GM19455 (cell line): ENCODE results near the gene TP53I13.

Experiments
- ATAC-seq: cut with Tn5 transposase; IDR thresholded peaks from one replicate; pipeline ENCODE4 v1.9.1; 2021; ENCODE audit not compliant: unreplicated experiment

TP53I13 gene

GRCh38 chr17:29592850-29593551 is 24.5 kb downstream of the TP53I13 start, which contains the start of gene ANKRD13B:
Gene ANKRD13B, plus strand, starts transcription at chr17:29593132. Its CDS starts 490 bp downstream, at chr17:29593622.
- ATAC-seq = no peak

- no peak for ATAC-seq
These were observed 25.4 kb downstream of the TP53I13 start for GRCh38 chr17:29593591-29594518.

GRCh38 chr17:29594519-29595090 is 26.1 kb downstream of the TP53I13 start:
- no peak for ATAC-seq

GRCh38 chr17:29595107-29595942 is 26.8 kb downstream of the TP53I13 start:
- no peak for ATAC-seq

GRCh38 chr17:29595943-29596774 is 27.7 kb downstream of the TP53I13 start:
- no peak for ATAC-seq

GRCh38 chr17:29596811-29597210 is 28.3 kb downstream of the TP53I13 start:
- ATAC-seq = no peak

GRCh38 chr17:29597361-29598172 is 29.1 kb downstream of the TP53I13 start:
- no peak for ATAC-seq

GRCh38 chr17:29603109-29603674 is 34.7 kb downstream of the TP53I13 start:
- ATAC-seq = no peak

- ATAC-seq = no peak
These were observed 39.2 kb downstream of the TP53I13 start for GRCh38 chr17:29607557-29608195.

GRCh38 chr17:29608986-29609385 is 40.5 kb downstream of the TP53I13 start:
- ATAC-seq = no peak

- ATAC-seq = no peak
These were observed 41.9 kb downstream of the TP53I13 start for GRCh38 chr17:29610395-29610794.

GRCh38 chr17:29611351-29612093 is 43.0 kb downstream of the TP53I13 start:
- ATAC-seq = no peak

- ATAC-seq = no peak
These were observed 43.5 kb downstream of the TP53I13 start for GRCh38 chr17:29612094-29612403.

GRCh38 chr17:29612404-29613280 is 44.1 kb downstream of the TP53I13 start:
- ATAC-seq = no peak

GRCh38 chr17:29613352-29613837 is 44.9 kb downstream of the TP53I13 start:
- no peak for ATAC-seq

GRCh38 chr17:29613856-29614255 is 45.4 kb downstream of the TP53I13 start:
- ATAC-seq = no peak
